ENCODE results near the gene PLK3.

PLK3 gene

DNA sequence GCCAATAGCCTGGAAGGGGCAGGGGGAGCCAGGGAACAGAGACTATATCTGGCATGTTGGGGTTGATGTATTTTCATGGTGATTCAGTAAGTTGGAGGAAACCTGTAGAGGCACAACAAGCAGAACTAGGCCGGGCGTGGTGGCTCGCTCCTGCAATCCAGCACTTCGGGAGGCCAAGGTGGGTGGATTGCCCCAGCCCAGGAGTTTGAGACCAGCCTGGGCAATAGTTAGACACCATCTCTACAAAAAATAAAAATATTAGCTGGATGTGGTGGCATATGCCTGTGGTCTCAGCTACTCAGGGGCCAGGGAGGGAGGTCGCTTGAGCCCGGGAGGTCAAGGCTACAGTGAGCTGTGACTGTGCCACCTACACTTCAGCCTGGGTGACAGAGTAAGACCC, 53.0 kb downstream of the PLK3 start:
- DNase-seq (ENCODE audit: extremely low read depth in 1 of 2, low read depth in 1 of 2) = no peak

DNA sequence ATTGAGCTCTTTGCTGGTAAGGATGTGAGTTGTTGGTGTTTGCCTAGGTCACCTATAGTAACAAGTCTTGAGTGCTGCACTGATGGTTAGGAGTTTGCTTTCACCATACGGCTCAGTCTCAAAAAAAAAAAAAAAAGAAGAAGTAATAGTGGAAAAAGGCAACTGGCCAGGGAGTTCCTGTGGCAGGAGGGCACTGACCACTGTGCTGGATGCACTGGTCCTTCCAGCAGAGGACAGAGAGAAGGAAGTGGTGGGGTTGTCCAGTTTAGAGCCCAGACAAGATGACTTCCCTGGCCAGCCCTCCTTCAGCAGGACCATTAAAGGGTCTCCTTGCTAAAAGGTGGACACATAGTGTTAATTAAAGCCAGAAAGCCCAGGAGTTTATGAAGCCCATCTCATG, 54.8 kb downstream of the PLK3 start:
- no peak for DNase-seq (ENCODE audit: extremely low read depth in 1 of 2, low read depth in 1 of 2)
